Esophagus muscularis mucosa (tissue), 4 donors: ENCODE data around the gene MRPL1.
"Not testable (repeated sequence)": the region's sequence is repeated elsewhere in the genome, so short reads cannot be mapped to it uniquely, and the experiment has no call there.

ENCODE experiments used
- CTCF ChIP-seq, 3 experiments: fragments of 200-600 bp in 2 of 3; fragments of 450-650 bp in 1 of 3; sonication (generic) in 2 of 3; IDR thresholded peaks; one replicate each; pipeline ENCODE4 v1.5.1; 2017 to 2019; ENCODE audit warnings: antibody characterized with exemption in 3 of 3, mild to moderate bottlenecking in 2 of 3, moderate library complexity in 1 of 3
- EP300 ChIP-seq: sonication (generic); formaldehyde crosslinking; IDR thresholded peaks from one replicate; pipeline ENCODE4 v1.6.1; 2017; ENCODE audit warnings: antibody characterized with exemption
- POLR2A ChIP-seq: fragments of 450-650 bp; IDR thresholded peaks from one replicate; pipeline ENCODE4 v1.6.1; 2017; ENCODE audit warnings: antibody characterized with exemption, moderate library complexity, mild to moderate bottlenecking, low read depth

GRCh38 chr4:77982900-77983540 is 120.4 kb downstream of the MRPL1 start:
- not testable (repeated sequence) for TF ChIP-seq CTCF (IDR thresholded peaks at IDR 0.05); EP300; POLR2A
